Coronary artery (tissue), 2 donors: Measurements from ENCODE around the gene SOBP.

ENCODE experiments used
- DNase-seq: peaks from one replicate; pipeline ENCODE4 v3.0.0-alpha.2; 2017; ENCODE audit warnings: low spot score
- H3K27ac ChIP-seq, 2 donors: fragments of 200-600 bp; sonication (generic); one replicate each; pipeline ENCODE4 v1.5.1; 2016 to 2019
- H3K4me3 ChIP-seq: fragments of 200-600 bp; sonication (generic); 2 replicates; pipeline ENCODE4 v1.5.1; 2016; ENCODE audit warnings: mild to moderate bottlenecking, moderate library complexity
- CTCF ChIP-seq: fragments of 200-600 bp; sonication (generic); IDR thresholded peaks from one replicate; pipeline ENCODE4 v1.5.1; 2019; ENCODE audit warnings: antibody characterized with exemption

Gene SOBP

GRCh38 chr6:107613651-107614379 lies 123.9 kb downstream of the SOBP start:
- H3K4me3 ChIP-seq: no peak overlapping the region
- DNase-seq: no peak
- TF ChIP-seq CTCF: no peak

GRCh38 chr6:107614828-107615227 lies 124.9 kb downstream of the SOBP start:
- H3K4me3 ChIP-seq: no peak overlapping the region
- no peak overlapping the region for H3K27ac ChIP-seq
- no peak for TF ChIP-seq CTCF
- no peak for DNase-seq

More at GRCh38 chr6:107613651-107614379, 123.9 kb downstream of the SOBP start:
- no peak overlapping the region for H3K27ac ChIP-seq

GRCh38 chr6:107616775-107617174 lies 126.9 kb downstream of the SOBP start:
- DNase-seq: no peak
- no peak overlapping the region for H3K27ac ChIP-seq
- H3K4me3 ChIP-seq: no peak overlapping the region
- TF ChIP-seq CTCF: no peak

- no peak for DNase-seq
- TF ChIP-seq CTCF: no peak
- Histone ChIP-seq H3K4me3 (no peak overlapping the region), H3K27ac (no peak overlapping the region)
Observed at GRCh38 chr6:107617341-107617932, 127.5 kb downstream of the SOBP start.

GRCh38 chr6:107618672-107619071 lies 128.8 kb downstream of the SOBP start:
- TF ChIP-seq CTCF: no peak
- no peak overlapping the region for H3K27ac ChIP-seq
- no peak for DNase-seq
- no peak overlapping the region for H3K4me3 ChIP-seq

- no peak overlapping the region for H3K27ac ChIP-seq
- no peak for TF ChIP-seq CTCF
- no peak for DNase-seq
- no peak overlapping the region for H3K4me3 ChIP-seq
Observed at GRCh38 chr6:107620732-107621131, 130.8 kb downstream of the SOBP start.
